ENCODE results near the gene C1QTNF5. TPM values are rescaled to one million over a fixed set of nuclear protein-coding genes. Genes with fewer than 3 reads are reported as not detected.

Gene C1QTNF5
- total RNA-seq, 4 donors from 2014 or later, result 12.5 to 55.2 (median 34.1) TPM

DNA sequence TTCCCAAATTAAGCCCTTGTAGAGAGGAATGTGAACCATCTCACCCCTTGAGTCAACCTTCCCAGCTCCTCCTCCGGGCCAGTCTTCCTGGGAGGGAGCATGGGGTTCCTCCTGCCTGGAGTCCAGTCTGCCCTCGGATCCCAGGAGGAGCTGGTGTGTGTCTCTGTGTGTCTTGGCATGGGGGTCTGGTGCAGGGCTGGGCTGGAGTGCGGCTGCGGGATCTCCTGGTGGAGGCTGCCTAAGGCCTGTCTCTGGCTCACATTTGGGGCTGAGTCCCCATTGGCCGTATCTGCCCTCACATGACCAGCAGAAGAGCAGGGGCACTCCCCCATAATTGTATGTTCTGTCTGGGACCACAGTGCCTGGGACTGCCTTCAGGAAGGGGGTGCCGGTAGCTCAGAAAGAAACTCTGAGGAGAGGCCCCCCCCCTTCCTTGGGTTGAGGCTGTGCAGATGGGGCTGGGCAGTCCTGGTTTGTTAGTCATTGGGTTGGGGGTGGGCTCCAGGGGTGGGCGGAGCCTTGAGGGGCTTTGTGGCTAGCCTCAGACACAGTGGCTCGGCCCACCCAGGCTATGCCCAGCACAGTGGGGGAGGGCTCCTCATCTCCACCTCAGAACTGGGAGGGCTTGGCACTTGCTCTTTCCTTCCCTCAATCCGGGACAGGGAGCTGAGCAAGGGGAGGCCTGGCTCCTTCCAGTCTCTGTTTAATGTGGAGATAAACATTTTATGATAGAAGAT lies 2.9 kb downstream of the C1QTNF5 start:
- Histone ChIP-seq H3K4me1 (peaks cover 0 to 74% (median 41%) of the 10 kb centered on the region in 4 donors), H3K36me3 (peaks cover 0 to 23% (median 0%) of the 10 kb centered on the region in 3 donors), H3K9me3 (no peaks in the 10 kb centered on the region), H3K27ac (peak overlapping the region in 2 of 4 donors; percentile 95 to 97), H3K27me3 (no peaks in the 10 kb centered on the region), H3K4me3 (no peak overlapping the region)
- WGBS, 2 donors, result 17 to 26% methylated on average over 9 of the region's 9 CpGs
- no peak for DNase-seq (ENCODE audit: low spot score in 2 of 2)
- TF ChIP-seq EP300 (IDR thresholded peaks at IDR 0.05) (no peak), POLR2A (IDR thresholded peaks at IDR 0.05) (no peak)
- TF ChIP-seq, protein P1, sequence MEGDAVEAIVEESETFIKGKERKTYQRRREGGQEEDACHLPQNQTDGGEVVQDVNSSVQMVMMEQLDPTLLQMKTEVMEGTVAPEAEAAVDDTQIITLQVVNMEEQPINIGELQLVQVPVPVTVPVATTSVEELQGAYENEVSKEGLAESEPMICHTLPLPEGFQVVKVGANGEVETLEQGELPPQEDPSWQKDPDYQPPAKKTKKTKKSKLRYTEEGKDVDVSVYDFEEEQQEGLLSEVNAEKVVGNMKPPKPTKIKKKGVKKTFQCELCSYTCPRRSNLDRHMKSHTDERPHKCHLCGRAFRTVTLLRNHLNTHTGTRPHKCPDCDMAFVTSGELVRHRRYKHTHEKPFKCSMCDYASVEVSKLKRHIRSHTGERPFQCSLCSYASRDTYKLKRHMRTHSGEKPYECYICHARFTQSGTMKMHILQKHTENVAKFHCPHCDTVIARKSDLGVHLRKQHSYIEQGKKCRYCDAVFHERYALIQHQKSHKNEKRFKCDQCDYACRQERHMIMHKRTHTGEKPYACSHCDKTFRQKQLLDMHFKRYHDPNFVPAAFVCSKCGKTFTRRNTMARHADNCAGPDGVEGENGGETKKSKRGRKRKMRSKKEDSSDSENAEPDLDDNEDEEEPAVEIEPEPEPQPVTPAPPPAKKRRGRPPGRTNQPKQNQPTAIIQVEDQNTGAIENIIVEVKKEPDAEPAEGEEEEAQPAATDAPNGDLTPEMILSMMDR (IDR thresholded peaks at IDR 0.05), result no peak

DNA sequence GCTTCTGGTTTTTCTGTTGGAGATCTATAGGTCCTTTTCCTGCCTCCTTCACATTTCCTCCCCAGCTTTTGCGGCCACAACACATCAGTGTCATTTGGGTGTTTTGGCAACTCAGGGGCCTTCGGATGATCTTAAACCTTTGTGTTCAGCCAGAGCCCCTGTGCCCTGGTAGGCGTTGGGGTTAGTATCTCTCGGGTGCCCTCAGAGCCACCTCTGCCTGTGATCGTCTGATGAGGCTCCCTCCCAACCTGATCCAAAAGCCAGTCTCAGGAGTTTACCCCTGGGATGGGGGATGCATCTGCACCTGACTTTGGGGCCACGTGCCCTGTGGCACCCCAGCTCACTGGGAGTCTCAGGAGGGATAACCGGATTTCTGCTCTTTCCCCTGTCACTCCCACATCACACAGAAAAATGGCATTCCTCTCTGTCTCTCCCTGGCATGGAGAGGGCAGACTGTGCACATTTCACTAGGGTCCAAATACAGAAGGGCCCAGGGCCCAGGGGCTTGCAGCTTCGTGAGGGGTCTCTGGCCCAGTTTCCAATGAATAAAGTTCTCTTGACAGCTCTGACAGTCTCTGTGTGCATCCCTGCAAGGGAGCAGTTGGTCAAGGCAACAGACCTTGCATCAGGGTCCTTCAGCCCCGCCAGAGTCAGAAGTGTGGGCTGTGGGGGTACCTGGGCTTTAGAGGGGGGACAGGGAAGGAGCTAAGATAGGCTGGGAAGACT lies 3.8 kb downstream of the C1QTNF5 start:
- WGBS, 2 donors, result 77 to 81% methylated on average over 9 of the region's 9 CpGs
- Histone ChIP-seq H3K27me3 (no peaks in the 10 kb centered on the region), H3K4me3 (no peak overlapping the region), H3K36me3 (peaks cover 0 to 23% (median 0%) of the 10 kb centered on the region in 3 donors), H3K27ac (no peak overlapping the region), H3K4me1 (peaks cover 0 to 74% (median 41%) of the 10 kb centered on the region in 4 donors), H3K9me3 (no peaks in the 10 kb centered on the region)
- DNase-seq (ENCODE audit: low spot score in 2 of 2), result no peak
- no peak for TF ChIP-seq EP300 (IDR thresholded peaks at IDR 0.05)
- TF ChIP-seq POLR2A (IDR thresholded peaks at IDR 0.05), result no peak
- TF ChIP-seq, protein P1 (IDR thresholded peaks at IDR 0.05), result no peak

DNA sequence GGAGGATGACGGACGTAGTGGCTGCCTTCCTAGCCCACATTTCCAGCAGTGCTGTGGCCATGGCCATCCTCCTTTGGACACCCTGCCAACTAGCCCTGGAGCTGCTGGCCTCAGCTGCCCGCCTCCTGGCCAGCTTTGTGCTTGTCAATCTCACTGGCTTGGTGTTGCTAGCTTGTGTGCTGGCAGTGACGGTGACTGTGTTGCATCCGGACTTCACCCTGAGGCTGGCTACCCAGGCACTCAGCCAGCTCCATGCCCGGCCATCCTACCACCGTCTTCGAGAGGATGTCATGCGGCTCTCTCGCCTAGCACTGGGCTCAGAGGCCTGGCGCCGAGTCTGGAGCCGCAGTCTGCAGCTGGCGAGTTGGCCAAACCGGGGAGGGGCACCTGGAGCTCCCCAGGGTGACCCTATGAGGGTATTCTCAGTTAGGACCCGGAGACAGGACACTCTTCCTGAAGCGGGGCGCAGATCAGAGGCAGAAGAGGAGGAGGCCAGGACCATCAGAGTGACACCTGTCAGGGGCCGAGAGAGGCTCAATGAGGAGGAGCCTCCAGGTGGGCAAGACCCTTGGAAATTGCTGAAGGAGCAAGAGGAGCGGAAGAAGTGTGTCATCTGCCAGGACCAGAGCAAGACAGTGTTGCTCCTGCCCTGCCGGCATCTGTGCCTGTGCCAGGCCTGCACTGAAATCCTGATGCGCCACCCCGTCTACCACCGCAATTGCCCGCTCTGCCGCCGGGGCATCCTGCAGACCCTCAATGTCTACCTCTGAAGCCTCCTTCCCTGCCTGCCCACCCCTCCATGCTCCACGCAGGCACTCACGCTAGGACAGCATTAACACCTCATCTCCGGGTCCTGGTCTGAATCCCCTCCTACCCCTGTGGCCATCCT lies 4.8 kb downstream of the C1QTNF5 start:
- TF ChIP-seq EP300 (IDR thresholded peaks at IDR 0.05), result no peak
- TF ChIP-seq, protein P1 (IDR thresholded peaks at IDR 0.05), result no peak
- TF ChIP-seq POLR2A (IDR thresholded peaks at IDR 0.05), result no peak
- Histone ChIP-seq H3K9me3 (no peaks in the 10 kb centered on the region), H3K36me3 (peaks cover 0 to 23% (median 0%) of the 10 kb centered on the region in 3 donors), H3K4me1 (peaks cover 0 to 65% (median 34%) of the 10 kb centered on the region in 4 donors), H3K27ac (no peak overlapping the region), H3K4me3 (no peak overlapping the region), H3K27me3 (no peaks in the 10 kb centered on the region)
- no peak for DNase-seq (ENCODE audit: low spot score in 2 of 2)
- WGBS, 2 donors, result 88% methylated on average over 25 to 30 of the region's 30 CpGs

DNA sequence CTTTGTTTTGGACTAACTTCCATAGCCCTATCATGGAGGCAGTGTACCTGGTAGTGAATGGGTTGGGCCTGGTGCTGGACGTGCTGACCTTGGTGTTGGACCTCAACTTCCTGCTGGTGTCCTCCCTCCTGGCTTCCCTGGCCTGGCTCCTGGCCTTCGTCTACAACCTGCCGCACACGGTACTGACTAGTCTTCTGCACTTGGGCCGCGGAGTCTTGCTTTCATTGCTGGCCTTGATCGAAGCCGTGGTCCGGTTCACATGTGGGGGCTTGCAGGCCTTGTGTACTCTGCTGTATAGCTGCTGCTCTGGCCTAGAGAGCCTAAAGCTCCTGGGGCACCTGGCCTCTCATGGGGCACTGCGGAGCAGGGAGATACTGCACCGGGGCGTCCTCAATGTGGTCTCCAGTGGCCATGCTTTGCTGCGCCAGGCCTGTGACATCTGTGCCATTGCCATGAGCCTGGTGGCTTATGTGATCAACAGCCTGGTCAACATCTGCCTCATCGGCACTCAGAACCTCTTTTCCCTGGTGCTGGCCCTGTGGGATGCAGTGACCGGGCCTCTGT lies 5.5 kb downstream of the C1QTNF5 start:
- Histone ChIP-seq H3K4me1 (peaks cover 0 to 58% (median 30%) of the 10 kb centered on the region in 4 donors), H3K9me3 (no peaks in the 10 kb centered on the region), H3K27me3 (no peaks in the 10 kb centered on the region), H3K36me3 (peaks cover 0 to 23% (median 0%) of the 10 kb centered on the region in 3 donors), H3K27ac (peak overlapping the region; percentile 83 to 94 (median 88)), H3K4me3 (peak overlapping the region; percentile 75 to 88 (median 82))
- DNase-seq (ENCODE audit: low spot score in 2 of 2), result no peak
- TF ChIP-seq POLR2A (IDR thresholded peaks at IDR 0.05) (no peak), EP300 (IDR thresholded peaks at IDR 0.05) (no peak)
- TF ChIP-seq, protein P1 (IDR thresholded peaks at IDR 0.05), result no peak
- WGBS, 2 donors, result 66 to 69% methylated on average over 14 of the region's 15 CpGs
